ENCODE measurements around the gene TLE2.
"Not testable (repeated sequence)": the region's sequence is repeated elsewhere in the genome, so short reads cannot be mapped to it uniquely, and the experiment has no call there.

TLE2 gene

GRCh38 chr19:3055741-3056416 is 26.8 kb upstream of the TLE2 start:
- DNase-seq: no peak

GRCh38 chr19:3054972-3055740 is 26.1 kb upstream of the TLE2 start:
- no peak for DNase-seq

- DNase-seq: no peak
Observed at GRCh38 chr19:3054265-3054971, 25.3 kb upstream of the TLE2 start.

- DNase-seq: no peak
Observed at GRCh38 chr19:3053780-3054179, 24.7 kb upstream of the TLE2 start.

GRCh38 chr19:3053218-3053621 is 24.1 kb upstream of the TLE2 start:
- DNase-seq: no peak

GRCh38 chr19:3050016-3050415 is 20.9 kb upstream of the TLE2 start:
- not testable (repeated sequence) for DNase-seq

- no peak for DNase-seq
Observed at GRCh38 chr19:3049089-3049488, 20.0 kb upstream of the TLE2 start.

GRCh38 chr19:3048190-3048533 is 19.1 kb upstream of the TLE2 start:
- no peak for DNase-seq

GRCh38 chr19:3047496-3048189 is 18.6 kb upstream of the TLE2 start:
- peak; percentile 75 for DNase-seq

GRCh38 chr19:3046698-3047495 is 17.8 kb upstream of the TLE2 start:
- DNase-seq: no peak

- DNase-seq: no peak
Observed at GRCh38 chr19:3045885-3046697, 17.0 kb upstream of the TLE2 start.

GRCh38 chr19:3045191-3045590 is 16.1 kb upstream of the TLE2 start:
- DNase-seq: no peak

GRCh38 chr19:3042621-3043267 is 13.7 kb upstream of the TLE2 start:
- DNase-seq: no peak

GRCh38 chr19:3041761-3042620 is 12.9 kb upstream of the TLE2 start:
- DNase-seq: no peak

- DNase-seq: no peak
Observed at GRCh38 chr19:3041327-3041726, 12.2 kb upstream of the TLE2 start.

GRCh38 chr19:3039641-3040077 is 10.6 kb upstream of the TLE2 start:
- no peak for DNase-seq

GRCh38 chr19:3039125-3039524 is 10.0 kb upstream of the TLE2 start:
- DNase-seq: no peak

- no peak for DNase-seq
Observed at GRCh38 chr19:3038214-3038613, 9.1 kb upstream of the TLE2 start.

- not testable (repeated sequence) for DNase-seq
Observed at GRCh38 chr19:3036977-3037544, 8.0 kb upstream of the TLE2 start.

Measured in stimulated activated CD4-positive, alpha-beta T cell treated with anti-CD3 and anti-CD28 coated beads, Interleukin-1b, Interleukin-23, amount 100 ng/mL, for 48 hours (primary cell).